GM19372 (cell line): ENCODE data around the gene ANKRD33B.
A peak's percentile ranks its signal among the peaks of the same experiment; 100 is the strongest.
"Not testable (repeated sequence)": the region's sequence is repeated elsewhere in the genome, so short reads cannot be mapped to it uniquely, and the experiment has no call there.

Experiments
- ATAC-seq: cut with Tn5 transposase; IDR thresholded peaks from one replicate; pipeline ENCODE4 v1.9.1; 2021; ENCODE audit warnings: mild to moderate bottlenecking, low read depth, moderate library complexity; ENCODE audit not compliant: unreplicated experiment

ANKRD33B gene

GRCh38 chr5:10610058-10610457 lies 46.2 kb downstream of the ANKRD33B start:
- ATAC-seq, result no peak

DNA sequence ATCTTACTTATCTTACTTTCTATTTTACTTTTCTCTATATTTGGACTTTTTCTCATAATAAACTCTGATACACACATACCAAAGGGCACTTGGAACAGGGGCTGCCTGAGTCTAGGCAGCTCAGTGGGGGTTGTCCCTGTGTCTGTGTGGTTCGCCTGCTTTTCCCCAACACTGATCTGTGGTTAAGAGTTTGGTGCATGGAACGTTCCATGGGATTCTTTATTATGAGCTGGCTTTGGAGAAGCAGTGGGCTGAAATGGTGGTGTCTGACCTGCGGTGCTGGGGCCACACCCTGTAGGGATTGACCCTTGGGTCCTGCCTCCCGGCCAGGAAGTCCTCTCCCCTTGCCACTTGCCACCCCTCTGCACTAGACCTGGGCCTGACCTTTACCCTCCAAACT lies 47.4 kb downstream of the ANKRD33B start:
- ATAC-seq, result no peak

DNA sequence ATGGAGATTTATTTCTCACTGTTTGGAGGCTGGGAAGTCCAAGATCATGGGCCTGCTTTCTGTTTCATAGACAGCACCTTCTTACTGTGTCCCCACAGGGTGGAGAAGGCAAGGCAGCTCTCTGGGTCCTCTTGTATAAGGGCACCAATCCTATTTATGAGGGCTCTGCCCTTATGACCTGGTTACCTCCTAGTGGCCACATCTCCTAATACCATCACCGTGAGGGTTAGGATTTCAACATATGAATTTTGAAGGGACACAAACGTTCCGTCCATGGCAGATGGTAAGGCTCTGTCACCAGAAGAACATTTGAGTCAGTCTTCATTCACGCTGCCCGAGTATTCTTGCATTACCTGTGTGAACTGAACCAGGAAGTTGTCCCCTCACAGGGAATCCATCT lies 48.4 kb downstream of the ANKRD33B start:
- ATAC-seq, result no peak

GRCh38 chr5:10615693-10616092 lies 51.8 kb downstream of the ANKRD33B start:
- no peak for ATAC-seq

- ATAC-seq, result no peak
Observed at GRCh38 chr5:10617103-10617502, 53.2 kb downstream of the ANKRD33B start.

DNA sequence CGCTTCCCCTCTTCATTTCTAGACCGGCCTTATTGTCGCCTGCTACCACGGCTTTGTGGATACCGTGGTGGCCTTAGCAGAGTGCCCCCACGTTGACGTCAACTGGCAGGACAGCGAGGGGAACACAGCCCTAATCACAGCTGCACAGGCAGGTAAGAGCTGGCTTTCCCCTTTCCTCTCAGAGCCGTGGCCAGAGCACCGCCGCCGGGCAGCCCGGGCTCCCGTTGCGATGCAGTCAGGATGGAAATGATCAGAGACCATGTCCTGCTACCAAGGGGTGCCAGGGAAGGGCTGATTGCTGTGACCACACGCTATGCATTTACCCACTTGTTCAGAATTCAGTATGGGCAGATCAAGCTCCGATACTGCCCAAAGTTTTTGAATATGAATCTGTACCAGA lies 54.4 kb downstream of the ANKRD33B start:
- no peak for ATAC-seq

DNA sequence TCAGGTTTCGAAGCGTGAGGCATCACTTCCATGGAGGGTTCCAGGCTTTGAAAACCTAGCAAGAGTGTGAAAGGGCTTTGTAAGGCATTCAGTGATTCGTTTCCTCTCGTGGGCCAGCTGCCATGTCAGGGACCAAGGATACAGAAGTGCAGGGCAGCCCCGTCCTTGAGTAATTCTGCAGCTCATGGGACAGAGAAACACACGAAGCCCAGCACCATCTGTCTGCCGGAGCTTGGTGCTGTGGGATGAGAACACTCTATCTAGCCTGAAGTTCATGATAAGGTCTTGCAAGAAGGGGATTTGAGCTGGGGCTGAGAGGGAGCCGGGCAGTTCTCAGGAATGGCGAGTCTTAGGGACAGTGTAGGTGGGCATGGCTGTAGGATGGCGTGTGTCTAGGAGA lies 55.8 kb downstream of the ANKRD33B start:
- no peak for ATAC-seq

DNA sequence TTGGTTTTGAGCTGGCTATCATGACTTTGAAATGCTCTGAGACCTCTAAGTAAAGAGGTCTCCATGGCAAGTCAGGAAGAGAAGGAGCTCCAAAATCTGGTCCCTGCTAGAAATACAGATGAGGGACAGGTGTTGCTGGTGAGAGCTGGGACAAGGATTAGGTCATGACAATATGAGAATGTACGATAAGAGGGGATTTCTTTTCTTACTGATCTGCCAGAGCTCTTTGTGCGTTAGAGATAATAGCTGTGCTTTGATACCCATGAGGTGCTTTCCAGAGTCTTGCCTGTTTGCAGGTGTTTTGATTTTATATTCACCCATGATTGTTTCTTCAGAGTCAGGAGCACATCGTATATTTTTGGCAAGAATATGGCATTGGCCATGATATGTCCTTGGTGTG lies 56.5 kb downstream of the ANKRD33B start:
- no peak for ATAC-seq

GRCh38 chr5:10621832-10622231 lies 58.0 kb downstream of the ANKRD33B start:
- ATAC-seq, result no peak

- ATAC-seq, result no peak
Observed at GRCh38 chr5:10622810-10623209, 58.9 kb downstream of the ANKRD33B start.

DNA sequence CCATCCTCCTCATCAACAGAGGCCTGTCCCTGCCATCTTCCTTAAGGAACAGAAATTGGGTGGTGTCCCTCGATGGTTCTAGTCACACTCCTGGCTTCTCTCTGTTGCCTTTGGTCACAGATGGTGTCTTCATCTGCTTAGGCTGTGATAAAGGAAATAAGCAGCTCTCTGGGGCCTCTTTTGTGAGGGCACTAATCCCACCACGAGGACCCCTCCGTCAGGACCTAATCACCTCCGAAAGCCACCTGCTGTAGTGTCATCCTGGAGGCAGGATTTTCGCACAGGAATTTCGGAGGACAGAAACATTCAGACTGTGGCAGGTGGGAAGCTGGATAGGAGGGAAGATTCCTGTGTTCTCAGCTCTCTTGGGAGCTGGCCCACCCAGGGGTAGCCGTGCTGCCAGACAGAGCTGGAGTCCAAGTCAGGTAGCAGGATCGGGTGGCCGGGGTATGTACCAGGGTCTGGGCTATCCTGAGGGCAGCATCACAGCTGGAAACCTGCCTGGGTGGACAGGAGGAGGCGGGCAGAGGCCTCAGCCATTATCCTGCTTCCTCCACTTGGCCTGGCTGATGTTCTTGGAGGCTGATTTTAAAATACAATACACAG lies 59.5 kb downstream of the ANKRD33B start:
- no peak for ATAC-seq

DNA sequence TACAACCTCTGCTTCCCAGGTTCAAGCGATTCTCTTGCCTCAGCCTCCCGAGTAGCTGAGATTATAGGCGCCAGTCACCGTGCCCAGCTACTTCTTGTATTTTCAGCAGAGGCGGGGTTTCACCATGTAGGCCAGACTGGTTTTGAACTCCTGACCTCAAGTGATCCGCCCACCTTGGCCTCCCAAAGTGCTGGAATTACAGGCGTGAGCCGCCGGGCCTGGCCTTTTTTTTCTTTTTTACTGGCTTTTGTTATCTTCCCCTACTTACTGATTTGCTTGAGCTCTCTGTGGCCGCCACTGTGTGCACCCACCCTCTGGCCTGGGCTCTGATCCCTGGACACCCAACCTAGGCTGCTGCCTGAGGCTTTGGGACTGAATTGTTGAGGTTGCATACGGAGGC lies 60.3 kb downstream of the ANKRD33B start:
- ATAC-seq, result no peak

GRCh38 chr5:10624679-10625078 lies 60.8 kb downstream of the ANKRD33B start:
- ATAC-seq, result no peak

DNA sequence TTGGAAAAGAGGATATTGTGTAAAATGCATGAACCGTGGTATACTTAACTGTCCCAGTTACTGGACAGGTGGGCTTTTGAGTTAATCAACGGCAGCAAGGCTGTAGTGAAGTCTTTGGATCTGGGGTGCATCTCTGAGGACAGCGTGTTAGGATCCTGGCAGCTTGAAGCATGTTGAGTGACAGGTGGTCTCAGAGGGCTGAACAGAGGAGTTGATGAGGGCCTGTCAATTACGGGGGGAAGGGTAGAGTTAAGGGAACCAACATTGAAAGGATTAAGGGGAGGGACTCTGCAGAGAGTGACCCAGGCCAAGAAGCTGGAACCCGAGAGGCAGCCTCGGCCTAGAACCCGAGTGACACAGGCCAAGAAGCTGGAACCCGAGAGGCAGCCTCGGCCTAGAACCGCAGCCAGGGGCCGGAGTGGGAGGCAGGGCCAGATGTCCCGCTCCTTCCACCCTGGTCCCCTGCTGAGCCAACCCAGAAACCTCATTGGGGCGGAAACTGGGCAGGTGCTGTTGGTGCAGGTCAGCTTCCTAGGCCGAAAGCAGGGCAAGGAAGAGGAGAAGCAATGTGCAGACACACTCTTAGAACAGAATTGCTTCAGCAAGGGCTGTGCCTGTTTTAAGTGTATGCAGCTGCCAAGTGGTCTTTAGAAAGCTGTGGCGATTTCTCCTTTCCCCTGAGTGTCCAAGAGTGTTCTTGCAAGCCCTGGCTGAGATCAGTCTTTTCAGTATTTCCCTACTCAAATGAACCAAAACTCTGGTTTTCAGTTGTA lies 62.0 kb downstream of the ANKRD33B start:
- no peak for ATAC-seq

- ATAC-seq, result no peak
Observed at GRCh38 chr5:10626473-10627013, 62.7 kb downstream of the ANKRD33B start.

DNA sequence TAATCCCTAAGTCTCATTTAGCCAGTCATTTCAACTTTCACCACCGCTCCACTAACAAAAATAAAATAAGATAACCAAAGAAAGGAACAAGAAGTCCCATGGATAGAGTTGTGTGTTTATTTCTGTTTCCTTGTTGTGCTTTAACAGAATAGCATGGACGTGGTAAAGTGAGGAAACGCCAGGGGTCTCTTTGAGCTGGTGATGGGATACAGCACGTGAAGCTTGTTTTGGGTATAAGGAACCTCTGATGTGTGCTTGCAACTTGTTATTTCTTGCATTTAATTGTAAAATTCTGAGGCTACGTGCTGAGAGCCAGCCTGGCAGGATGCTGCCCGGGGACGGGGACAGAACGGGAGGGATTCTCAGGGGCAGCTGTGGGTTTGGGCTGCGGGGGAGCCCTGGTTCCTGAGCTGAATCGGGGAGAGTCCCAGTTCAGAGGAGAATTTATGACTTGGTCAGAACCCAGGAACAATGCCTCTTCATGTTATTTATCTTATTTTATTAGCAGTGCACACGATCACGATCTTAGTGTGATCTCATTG lies 63.4 kb downstream of the ANKRD33B start:
- peak; percentile 9 for ATAC-seq

GRCh38 chr5:10628601-10629000 lies 64.7 kb downstream of the ANKRD33B start:
- no peak for ATAC-seq

DNA sequence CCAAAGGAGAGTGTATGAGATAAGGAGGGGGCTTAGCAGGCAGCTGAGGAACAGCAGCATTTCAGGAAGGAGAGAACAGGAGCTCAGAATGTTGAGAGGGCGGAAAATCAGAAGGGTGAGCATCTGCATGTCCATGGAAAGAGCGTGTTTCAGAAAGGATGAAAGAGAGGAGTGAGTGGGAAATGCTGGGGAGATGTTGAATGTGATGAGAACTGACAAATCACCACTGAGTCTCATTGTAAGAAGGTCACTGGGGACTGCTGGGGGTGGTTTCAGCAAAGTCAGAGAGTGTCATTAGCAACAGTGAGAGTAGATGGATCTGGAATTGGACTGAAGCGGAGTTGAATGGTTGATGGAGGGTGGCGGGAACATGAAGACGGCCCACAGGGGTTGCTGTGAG lies 65.8 kb downstream of the ANKRD33B start:
- ATAC-seq, result no peak

GRCh38 chr5:10630126-10630525 lies 66.3 kb downstream of the ANKRD33B start:
- ATAC-seq, result no peak

GRCh38 chr5:10630744-10631143 lies 66.9 kb downstream of the ANKRD33B start:
- not testable (repeated sequence) for ATAC-seq

DNA sequence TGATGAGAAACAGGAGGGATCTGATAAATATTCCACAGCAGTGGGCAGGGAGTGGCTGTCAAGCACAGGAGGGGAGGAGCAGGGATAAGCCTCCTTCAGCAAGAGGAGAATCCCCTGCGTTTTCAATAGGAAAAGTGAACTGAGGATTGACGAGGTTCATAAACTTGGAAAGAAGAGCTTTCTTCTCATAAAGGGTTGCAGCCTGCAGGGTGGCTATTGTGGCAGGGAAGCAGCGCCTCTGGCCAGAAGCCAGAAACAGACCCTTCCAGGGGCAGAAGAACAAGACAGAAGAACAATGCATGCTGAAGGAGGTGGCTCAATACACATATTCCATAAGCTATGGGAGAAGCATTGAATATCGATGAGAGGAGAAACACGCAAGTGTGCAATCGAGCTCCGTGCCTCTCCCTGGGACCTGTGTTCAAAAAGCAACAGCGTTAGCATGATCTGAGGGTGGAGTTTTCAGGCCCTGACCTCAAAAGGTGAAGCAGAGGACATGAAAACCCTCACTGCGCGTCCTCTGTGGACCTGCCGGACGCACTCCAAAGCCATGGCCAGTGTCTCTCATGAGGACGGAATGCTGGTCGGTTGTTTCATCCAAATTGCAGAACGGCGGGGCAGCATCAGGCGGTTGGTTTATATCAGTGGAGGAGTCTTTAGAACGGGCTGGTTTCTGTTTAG lies 67.6 kb downstream of the ANKRD33B start:
- peak; percentile 5 for ATAC-seq
